DND-41 (cell line): ENCODE measurements around the gene DDT.
"Not testable (repeated sequence)": the region's sequence is repeated elsewhere in the genome, so short reads cannot be mapped to it uniquely, and the experiment has no call there.

Experiments
- CTCF ChIP-seq: IDR thresholded peaks from 2 replicates; pipeline ENCODE4 v1.5.1; 2012; ENCODE audit warnings: borderline replicate concordance, low read length, moderate library complexity, mild to moderate bottlenecking; ENCODE audit not compliant: poor library complexity, severe bottlenecking; ENCODE audit errors: extremely low read depth
- EZH2 ChIP-seq: IDR thresholded peaks from 3 replicates; pipeline ENCODE4 v1.6.1; 2012; ENCODE audit warnings: borderline replicate concordance, low read depth, mild to moderate bottlenecking, moderate library complexity, low read length, inconsistent platforms; ENCODE audit not compliant: severe bottlenecking

GRCh38 chr22:23999779-24000178 is 25.5 kb upstream of the DDT start:
- TF ChIP-seq CTCF, EZH2: not testable (repeated sequence)
